Measurements from ENCODE around the gene PCDHGB1. TPM values are rescaled to one million over a fixed set of nuclear protein-coding genes. Genes with fewer than 3 reads are reported as not detected.

PCDHGB1 gene
- total and polyA plus RNA-seq, 2 experiments from 2014 or later: 0.16 to 0.86 TPM

DNA sequence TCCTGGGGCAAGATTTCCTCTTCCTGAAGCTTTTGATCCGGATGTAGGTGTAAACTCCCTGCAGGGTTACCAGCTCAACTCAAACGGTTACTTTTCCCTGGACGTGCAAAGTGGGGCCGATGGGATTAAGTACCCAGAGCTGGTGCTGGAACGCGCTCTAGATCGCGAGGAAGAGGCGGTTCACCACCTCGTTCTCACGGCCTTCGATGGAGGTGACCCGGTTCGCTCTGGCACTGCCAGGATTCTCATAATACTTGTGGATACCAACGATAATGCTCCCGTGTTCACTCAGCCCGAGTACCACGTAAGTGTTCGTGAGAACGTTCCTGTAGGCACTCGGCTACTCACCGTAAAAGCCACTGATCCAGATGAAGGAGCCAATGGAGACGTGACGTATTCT, 5.7 kb downstream of the PCDHGB1 start:
- H3K36me3 ChIP-seq (ENCODE audit: low read depth): no peaks in the 10 kb centered on the region
- H3K4me3 ChIP-seq: peak overlapping the region; percentile 77
- no peak overlapping the region for H3K27ac ChIP-seq
- no peaks in the 10 kb centered on the region for H3K4me1 ChIP-seq (ENCODE audit: insufficient read depth)
- H3K79me2 ChIP-seq (ENCODE audit: insufficient read depth): peaks cover 6% of the 10 kb centered on the region; the same call in 1 of the 2 replicates
- H3F3A ChIP-seq (ENCODE audit: insufficient read depth): no peaks in the 10 kb centered on the region
- DNase-seq: no peak
- H3K9me2 ChIP-seq (ENCODE audit: insufficient read depth): no peaks in the 10 kb centered on the region
- peaks cover 3% of the 10 kb centered on the region for H3K9me3 ChIP-seq (ENCODE audit: low read depth)
- H2AFZ ChIP-seq: peak overlapping the region; percentile 92
- peak overlapping the region; percentile 81; the same call in 1 of the 2 replicates for H3K9ac ChIP-seq
- peak overlapping the region; percentile 61 for H3K4me2 ChIP-seq (ENCODE audit: unreplicated experiment)
- 52 to 57% methylated on average over 24 of the region's 24 CpGs for WGBS, 2 experiments (ENCODE audit: low coverage in 1 of 2, low lambda C conversion rate in 2 of 2, missing lambda C conversion rate in 2 of 2)
- no peaks in the 10 kb centered on the region for H4K20me1 ChIP-seq (ENCODE audit: insufficient read depth)
- in situ Hi-C loops (cut with MboI): no loop called here
- H3K27me3 ChIP-seq (replicated peaks; ENCODE audit: insufficient read depth): no peaks in the 10 kb centered on the region
- TF ChIP-seq EZH2phosphoT487 (IDR thresholded peaks at IDR 0.05; ENCODE audit: insufficient read depth, low read depth): no peak
- no peak for TF ChIP-seq EZH2 (IDR thresholded peaks at IDR 0.05; ENCODE audit: insufficient read depth, poor library complexity, severe bottlenecking)

DNA sequence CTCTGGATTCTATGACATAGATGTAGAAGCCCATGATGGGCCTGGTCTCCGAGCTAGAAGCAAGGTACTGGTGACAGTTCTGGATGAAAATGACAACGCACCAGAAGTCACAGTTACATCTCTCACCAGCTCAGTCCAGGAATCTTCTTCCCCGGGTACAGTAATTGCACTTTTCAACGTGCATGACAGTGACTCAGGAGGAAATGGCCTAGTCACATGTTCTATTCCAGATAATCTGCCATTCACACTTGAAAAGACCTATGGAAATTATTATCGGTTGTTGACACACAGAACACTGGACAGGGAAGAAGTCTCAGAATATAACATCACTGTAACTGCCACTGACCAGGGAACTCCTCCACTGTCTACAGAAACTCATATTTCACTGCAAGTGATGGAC, 6.2 kb downstream of the PCDHGB1 start:
- Histone ChIP-seq H3K27ac (no peak overlapping the region), H3K4me1 (ENCODE audit: insufficient read depth) (no peaks in the 10 kb centered on the region), H3K4me3 (peak overlapping the region; percentile 77; the same call in 1 of the 2 replicates), H3K79me2 (ENCODE audit: insufficient read depth) (peaks cover 6% of the 10 kb centered on the region; the same call in 1 of the 2 replicates), H3K36me3 (ENCODE audit: low read depth) (no peaks in the 10 kb centered on the region), H4K20me1 (ENCODE audit: insufficient read depth) (no peaks in the 10 kb centered on the region), H3K9ac (no peak overlapping the region), H3K27me3 (replicated peaks; ENCODE audit: insufficient read depth) (no peaks in the 10 kb centered on the region), H3K4me2 (ENCODE audit: unreplicated experiment) (no peak overlapping the region), H3K9me3 (ENCODE audit: low read depth) (peaks cover 3% of the 10 kb centered on the region), H3F3A (ENCODE audit: insufficient read depth) (no peaks in the 10 kb centered on the region), H3K9me2 (ENCODE audit: insufficient read depth) (no peaks in the 10 kb centered on the region), H2AFZ (no peak overlapping the region)
- TF ChIP-seq EZH2 (IDR thresholded peaks at IDR 0.05; ENCODE audit: insufficient read depth, poor library complexity, severe bottlenecking) (no peak), EZH2phosphoT487 (IDR thresholded peaks at IDR 0.05; ENCODE audit: insufficient read depth, low read depth) (no peak)
- WGBS, 2 experiments (ENCODE audit: low coverage in 1 of 2, low lambda C conversion rate in 2 of 2, missing lambda C conversion rate in 2 of 2): 49% methylated on average over 5 of the region's 5 CpGs
- no peak for DNase-seq
- in situ Hi-C loops (cut with MboI): no loop called here

DNA sequence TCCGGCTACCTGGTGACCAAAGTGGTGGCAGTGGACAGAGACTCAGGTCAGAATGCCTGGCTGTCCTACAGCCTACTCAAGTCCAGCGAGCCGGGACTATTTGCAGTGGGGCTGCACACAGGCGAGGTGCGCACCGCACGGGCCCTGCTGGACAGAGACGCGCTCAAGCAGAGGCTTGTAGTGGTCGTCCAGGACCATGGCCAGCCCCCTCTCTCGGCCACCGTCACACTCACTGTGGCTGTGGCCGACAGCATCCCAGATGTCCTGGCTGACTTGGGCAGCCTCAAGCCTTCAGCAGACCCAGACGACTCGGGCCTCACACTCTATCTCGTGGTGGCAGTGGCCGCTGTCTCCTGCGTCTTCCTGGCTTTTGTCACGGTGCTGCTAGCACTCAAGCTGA, 7.1 kb downstream of the PCDHGB1 start:
- Histone ChIP-seq H3K9ac (no peak overlapping the region), H3K4me1 (ENCODE audit: insufficient read depth) (no peaks in the 10 kb centered on the region), H3K27ac (no peak overlapping the region), H3K9me2 (ENCODE audit: insufficient read depth) (no peaks in the 10 kb centered on the region), H2AFZ (no peak overlapping the region), H3K9me3 (ENCODE audit: low read depth) (peaks cover 3% of the 10 kb centered on the region), H4K20me1 (ENCODE audit: insufficient read depth) (no peaks in the 10 kb centered on the region), H3K27me3 (replicated peaks; ENCODE audit: insufficient read depth) (no peaks in the 10 kb centered on the region), H3K4me3 (no peak overlapping the region), H3K36me3 (ENCODE audit: low read depth) (no peaks in the 10 kb centered on the region), H3K79me2 (ENCODE audit: insufficient read depth) (peaks cover 6% of the 10 kb centered on the region; the same call in 1 of the 2 replicates), H3F3A (ENCODE audit: insufficient read depth) (no peaks in the 10 kb centered on the region), H3K4me2 (ENCODE audit: unreplicated experiment) (no peak overlapping the region)
- TF ChIP-seq EZH2 (IDR thresholded peaks at IDR 0.05; ENCODE audit: insufficient read depth, poor library complexity, severe bottlenecking) (no peak), EZH2phosphoT487 (IDR thresholded peaks at IDR 0.05; ENCODE audit: insufficient read depth, low read depth) (no peak)
- in situ Hi-C loops (cut with MboI): no loop called here
- DNase-seq: no peak
- WGBS, 2 experiments (ENCODE audit: low coverage in 1 of 2, low lambda C conversion rate in 2 of 2, missing lambda C conversion rate in 2 of 2): 43 to 48% methylated on average over 13 to 19 of the region's 19 CpGs

DNA sequence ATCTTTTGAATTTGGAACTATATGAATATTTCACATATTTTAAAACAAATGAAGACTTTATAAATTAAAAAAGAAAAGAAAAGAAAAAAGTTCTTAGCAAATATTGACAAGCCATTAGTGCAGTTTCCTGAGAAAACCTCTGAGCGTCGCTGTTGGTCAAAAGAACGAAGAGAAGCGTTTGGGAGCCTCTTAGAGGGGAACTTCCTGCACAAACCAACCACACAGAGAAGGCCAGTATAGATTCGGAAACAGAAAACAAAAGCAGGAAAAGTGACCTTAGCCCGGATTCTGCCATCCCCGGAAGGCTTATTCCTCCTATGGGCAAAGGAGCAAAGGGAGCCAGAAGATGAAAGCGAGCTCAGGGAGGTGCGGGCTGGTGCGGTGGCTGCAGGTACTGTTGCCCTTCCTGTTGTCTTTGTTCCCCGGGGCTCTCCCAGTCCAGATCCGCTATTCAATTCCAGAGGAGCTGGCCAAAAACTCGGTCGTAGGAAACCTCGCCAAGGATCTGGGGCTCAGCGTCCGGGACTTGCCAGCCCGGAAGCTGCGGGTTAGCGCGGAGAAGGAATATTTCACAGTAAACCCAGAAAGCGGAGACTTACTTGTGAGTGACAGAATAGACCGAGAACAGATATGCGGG, 10.0 kb downstream of the PCDHGB1 start, which contains the start of gene PCDHGB2:
Gene PCDHGB2, plus strand, starts transcription at position 205 of the 637 bp plus-strand sequence. Its CDS starts 142 bp downstream, at position 347.
- no peak within 1 kb of the TSS for H3K27ac ChIP-seq

More for the DNA sequence above, 10.0 kb downstream of the PCDHGB1 start, which contains the start of gene PCDHGB2:
- Histone ChIP-seq H2AFZ (0 out of 2 replicates have a peak within 1 kb of the TSS, but pooled peaks have one; percentile 37), H4K20me1 (ENCODE audit: insufficient read depth) (no peaks in the 10 kb centered on the region), H3K9ac (no peak within 1 kb of the TSS), H3K79me2 (ENCODE audit: insufficient read depth) (peaks cover 6% of the 10 kb centered on the region; the same call in 1 of the 2 replicates), H3K36me3 (ENCODE audit: low read depth) (no peaks in the 10 kb centered on the region; the same call in 1 of the 2 replicates), H3K9me3 (ENCODE audit: low read depth) (peaks cover 7% of the 10 kb centered on the region), H3K27me3 (replicated peaks; ENCODE audit: insufficient read depth) (no peaks in the 10 kb centered on the region), H3K4me3 (peak within 1 kb of the TSS; percentile 40; the same call in 1 of the 2 replicates), H3K9me2 (ENCODE audit: insufficient read depth) (no peaks in the 10 kb centered on the region), H3K4me2 (ENCODE audit: unreplicated experiment) (no peak within 1 kb of the TSS), H3F3A (ENCODE audit: insufficient read depth) (no peaks in the 10 kb centered on the region), H3K4me1 (ENCODE audit: insufficient read depth) (no peaks in the 10 kb centered on the region)
- WGBS, 2 experiments (ENCODE audit: low coverage in 1 of 2, low lambda C conversion rate in 2 of 2, missing lambda C conversion rate in 2 of 2): 27 to 34% methylated on average over 24 of the region's 24 CpGs
- DNase-seq: peak; percentile 44
- TF ChIP-seq EZH2 (IDR thresholded peaks at IDR 0.05; ENCODE audit: insufficient read depth, poor library complexity, severe bottlenecking) (no peak), EZH2phosphoT487 (IDR thresholded peaks at IDR 0.05; ENCODE audit: insufficient read depth, low read depth) (no peak)
- in situ Hi-C loops (cut with MboI): no loop called here
